WERI-Rb-1 (cell line): Measurements from ENCODE around the gene ZC3H7A.

ENCODE experiments used
- DNase-seq: peaks from one replicate; pipeline ENCODE4 v3.0.0-alpha.2; 2020
- H3K27ac ChIP-seq: fragments of 250-450 bp; sonication (Bioruptor Pico); 2 replicates; pipeline ENCODE4 v1.5.1; 2020; ENCODE audit warnings: mild to moderate bottlenecking, moderate library complexity
- H3K27me3 ChIP-seq: fragments of 250-450 bp; sonication (Bioruptor Pico); 2 replicates; pipeline ENCODE4 v1.5.1; 2021; ENCODE audit warnings: mild to moderate bottlenecking, low read depth, moderate library complexity; ENCODE audit not compliant: insufficient read depth, severe bottlenecking
- H3K36me3 ChIP-seq: fragments of 250-450 bp; sonication (Bioruptor Pico); 2 replicates; pipeline ENCODE4 v1.5.1; 2020; ENCODE audit warnings: mild to moderate bottlenecking, moderate library complexity
- H3K4me3 ChIP-seq: 2 replicates; pipeline ENCODE4 v1.5.1; 2011; ENCODE audit warnings: low read depth, mild to moderate bottlenecking, control low read depth, low read length
- H3K9me3 ChIP-seq: fragments of 250-450 bp; sonication (Bioruptor Pico); 2 replicates; pipeline ENCODE4 v1.5.1; 2021; ENCODE audit warnings: mild to moderate bottlenecking, moderate library complexity; ENCODE audit not compliant: severe bottlenecking
- TF ChIP-seq, protein P1 (sequence below): IDR thresholded peaks from 2 replicates; pipeline ENCODE4 v1.5.1; 2011; ENCODE audit warnings: low read depth, mild to moderate bottlenecking, control low read depth, inconsistent platforms, low read length

Gene ZC3H7A, protein sequence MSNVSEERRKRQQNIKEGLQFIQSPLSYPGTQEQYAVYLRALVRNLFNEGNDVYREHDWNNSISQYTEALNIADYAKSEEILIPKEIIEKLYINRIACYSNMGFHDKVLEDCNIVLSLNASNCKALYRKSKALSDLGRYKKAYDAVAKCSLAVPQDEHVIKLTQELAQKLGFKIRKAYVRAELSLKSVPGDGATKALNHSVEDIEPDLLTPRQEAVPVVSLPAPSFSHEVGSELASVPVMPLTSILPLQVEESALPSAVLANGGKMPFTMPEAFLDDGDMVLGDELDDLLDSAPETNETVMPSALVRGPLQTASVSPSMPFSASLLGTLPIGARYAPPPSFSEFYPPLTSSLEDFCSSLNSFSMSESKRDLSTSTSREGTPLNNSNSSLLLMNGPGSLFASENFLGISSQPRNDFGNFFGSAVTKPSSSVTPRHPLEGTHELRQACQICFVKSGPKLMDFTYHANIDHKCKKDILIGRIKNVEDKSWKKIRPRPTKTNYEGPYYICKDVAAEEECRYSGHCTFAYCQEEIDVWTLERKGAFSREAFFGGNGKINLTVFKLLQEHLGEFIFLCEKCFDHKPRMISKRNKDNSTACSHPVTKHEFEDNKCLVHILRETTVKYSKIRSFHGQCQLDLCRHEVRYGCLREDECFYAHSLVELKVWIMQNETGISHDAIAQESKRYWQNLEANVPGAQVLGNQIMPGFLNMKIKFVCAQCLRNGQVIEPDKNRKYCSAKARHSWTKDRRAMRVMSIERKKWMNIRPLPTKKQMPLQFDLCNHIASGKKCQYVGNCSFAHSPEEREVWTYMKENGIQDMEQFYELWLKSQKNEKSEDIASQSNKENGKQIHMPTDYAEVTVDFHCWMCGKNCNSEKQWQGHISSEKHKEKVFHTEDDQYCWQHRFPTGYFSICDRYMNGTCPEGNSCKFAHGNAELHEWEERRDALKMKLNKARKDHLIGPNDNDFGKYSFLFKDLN

DNA sequence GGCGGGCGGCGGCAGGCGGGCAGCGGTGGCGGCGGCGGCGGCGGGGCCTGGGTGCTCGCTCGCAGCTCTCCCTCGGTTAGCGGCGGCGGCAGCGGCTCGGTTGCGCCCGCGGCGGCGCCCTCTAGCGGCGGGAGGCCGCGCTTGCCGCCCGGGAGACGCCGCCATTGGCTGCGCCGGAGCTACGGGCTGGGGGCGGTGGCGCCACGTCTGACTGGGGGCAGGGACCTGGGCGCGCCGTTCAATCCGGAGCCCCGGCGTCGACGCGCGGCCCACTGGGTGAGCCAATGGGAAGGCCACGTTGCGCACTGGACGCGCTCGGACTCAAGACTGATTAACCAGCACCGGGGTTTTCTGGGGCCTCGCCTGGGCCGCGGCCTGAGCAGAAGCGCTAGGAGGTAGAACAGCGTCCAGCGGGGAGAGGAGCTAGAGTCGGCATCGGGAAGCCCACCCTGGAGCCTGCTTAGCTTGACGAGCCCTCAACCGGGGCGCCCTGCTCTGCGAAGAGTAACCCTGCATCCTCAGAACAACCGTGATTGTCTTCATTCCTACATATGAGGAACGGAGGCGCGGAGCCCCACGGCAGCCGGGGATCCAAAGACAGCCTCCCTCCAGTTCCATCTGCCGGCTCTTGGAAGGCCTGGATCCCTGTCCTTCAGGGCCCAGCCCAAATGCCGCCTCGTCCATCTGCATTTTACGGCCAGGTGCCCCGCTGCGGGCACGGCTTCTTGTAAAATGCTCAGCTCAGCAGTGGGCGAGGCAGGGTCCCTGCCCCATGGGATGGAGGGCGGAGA, at the start of gene ZC3H7A:
Gene ZC3H7A (minus strand): TSS at position 93 of the 791 bp plus-strand sequence. CDS start 14,904 bp downstream, outside the sequence.
- Histone ChIP-seq H3K9me3 (no peaks in the 10 kb centered on the region), H3K27me3 (no peaks in the 10 kb centered on the region), H3K27ac (peak within 1 kb of the TSS; percentile 98), H3K4me3 (peak within 1 kb of the TSS; percentile 92), H3K36me3 (peaks cover 23% of the 10 kb centered on the region)
- TF ChIP-seq, protein P1, sequence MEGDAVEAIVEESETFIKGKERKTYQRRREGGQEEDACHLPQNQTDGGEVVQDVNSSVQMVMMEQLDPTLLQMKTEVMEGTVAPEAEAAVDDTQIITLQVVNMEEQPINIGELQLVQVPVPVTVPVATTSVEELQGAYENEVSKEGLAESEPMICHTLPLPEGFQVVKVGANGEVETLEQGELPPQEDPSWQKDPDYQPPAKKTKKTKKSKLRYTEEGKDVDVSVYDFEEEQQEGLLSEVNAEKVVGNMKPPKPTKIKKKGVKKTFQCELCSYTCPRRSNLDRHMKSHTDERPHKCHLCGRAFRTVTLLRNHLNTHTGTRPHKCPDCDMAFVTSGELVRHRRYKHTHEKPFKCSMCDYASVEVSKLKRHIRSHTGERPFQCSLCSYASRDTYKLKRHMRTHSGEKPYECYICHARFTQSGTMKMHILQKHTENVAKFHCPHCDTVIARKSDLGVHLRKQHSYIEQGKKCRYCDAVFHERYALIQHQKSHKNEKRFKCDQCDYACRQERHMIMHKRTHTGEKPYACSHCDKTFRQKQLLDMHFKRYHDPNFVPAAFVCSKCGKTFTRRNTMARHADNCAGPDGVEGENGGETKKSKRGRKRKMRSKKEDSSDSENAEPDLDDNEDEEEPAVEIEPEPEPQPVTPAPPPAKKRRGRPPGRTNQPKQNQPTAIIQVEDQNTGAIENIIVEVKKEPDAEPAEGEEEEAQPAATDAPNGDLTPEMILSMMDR = peak; percentile 65
- peak; percentile 97 for DNase-seq

DNA sequence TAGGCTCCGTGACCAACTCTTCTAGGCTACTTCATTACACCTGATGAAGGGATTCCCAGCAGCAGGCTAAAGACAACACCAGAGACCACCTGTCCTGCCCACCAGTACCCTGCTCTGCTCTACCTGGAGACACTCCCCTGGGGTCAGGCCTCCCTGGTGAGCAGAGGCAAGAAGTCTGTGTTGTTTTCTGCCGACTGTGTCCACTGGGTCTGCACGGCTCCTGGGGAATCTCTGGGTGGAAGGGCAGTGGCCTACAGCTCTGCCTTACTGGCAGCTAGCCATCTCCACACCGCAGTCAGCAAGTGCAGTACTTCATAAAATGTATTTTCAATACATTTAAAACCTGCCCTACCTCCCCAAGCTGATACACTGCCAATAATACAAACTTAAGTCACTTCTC, 47.4 kb upstream of the ZC3H7A start:
- no peak overlapping the region for H3K27ac ChIP-seq
- peaks cover 95% of the 10 kb centered on the region for H3K36me3 ChIP-seq
- no peak for DNase-seq
- TF ChIP-seq, protein P1 = no peak
- no peak overlapping the region for H3K4me3 ChIP-seq
- no peaks in the 10 kb centered on the region for H3K27me3 ChIP-seq
- H3K9me3 ChIP-seq = no peaks in the 10 kb centered on the region

DNA sequence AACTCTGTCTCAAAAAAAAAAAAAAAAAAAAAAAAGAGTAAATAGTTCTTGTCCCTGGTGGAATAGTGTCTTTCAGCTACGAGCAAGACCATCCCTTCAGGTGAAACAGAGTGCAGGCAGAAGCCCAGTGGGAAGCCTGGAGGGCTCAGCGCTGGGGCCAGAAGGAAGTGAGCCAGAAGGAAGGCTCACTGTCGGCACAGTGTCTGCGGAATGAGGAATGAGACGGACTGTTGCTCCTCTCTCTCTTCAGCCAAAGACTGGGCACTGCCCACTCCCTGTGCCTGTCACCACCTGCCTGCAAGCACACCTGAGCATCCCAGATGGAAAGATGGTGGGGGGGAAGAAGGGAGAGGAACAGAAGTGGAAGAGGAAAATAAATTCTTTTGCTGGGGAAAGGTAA, 46.8 kb upstream of the ZC3H7A start:
- no peak for DNase-seq
- H3K27me3 ChIP-seq = no peaks in the 10 kb centered on the region
- no peak overlapping the region for H3K27ac ChIP-seq
- H3K36me3 ChIP-seq = peaks cover 95% of the 10 kb centered on the region
- no peak overlapping the region for H3K4me3 ChIP-seq
- H3K9me3 ChIP-seq = no peaks in the 10 kb centered on the region
- TF ChIP-seq, protein P1 = no peak

DNA sequence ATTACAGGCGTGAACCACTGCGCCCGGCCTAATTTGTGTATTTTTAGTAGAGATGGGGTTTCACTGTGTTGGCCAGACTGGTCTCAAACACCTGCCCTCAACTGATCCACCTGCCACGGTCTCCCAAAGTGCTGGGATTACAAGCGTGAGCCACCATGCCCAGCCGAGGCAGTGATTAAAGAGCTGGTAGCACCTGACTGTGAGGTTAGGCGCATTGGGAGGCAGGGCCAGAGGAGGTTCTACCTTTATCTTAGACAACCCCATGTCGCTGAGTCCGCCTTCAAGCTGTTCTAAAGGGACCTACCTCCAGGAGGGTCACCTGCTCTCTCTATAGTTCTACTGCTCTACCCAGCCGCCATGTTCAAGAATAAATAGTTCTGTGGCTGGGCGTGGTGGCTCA, 46.1 kb upstream of the ZC3H7A start:
- no peak for DNase-seq

DNA sequence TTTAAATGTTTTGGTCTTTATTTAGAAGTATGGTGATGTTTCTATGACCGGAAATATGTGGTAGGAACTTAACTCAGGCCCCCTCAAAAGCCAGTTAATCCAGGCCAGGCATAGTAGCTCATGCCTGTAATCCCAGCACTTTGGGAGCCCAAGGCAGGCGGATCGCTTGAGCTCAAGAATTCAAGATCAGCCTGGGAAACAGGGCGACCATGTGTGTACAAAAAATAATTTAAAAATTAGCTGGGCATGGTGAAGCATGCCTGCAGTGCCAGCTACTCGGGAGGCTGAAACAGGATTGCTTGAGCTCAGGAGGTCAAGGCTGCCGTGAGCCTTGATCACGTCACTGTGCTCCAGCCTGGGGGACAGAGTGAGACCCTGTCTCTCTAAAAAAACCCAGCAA, 44.0 kb upstream of the ZC3H7A start:
- no peak overlapping the region for H3K27ac ChIP-seq
- H3K36me3 ChIP-seq = peaks cover 90% of the 10 kb centered on the region
- H3K4me3 ChIP-seq = no peak overlapping the region
- no peak for DNase-seq
- H3K9me3 ChIP-seq = no peaks in the 10 kb centered on the region
- H3K27me3 ChIP-seq = no peaks in the 10 kb centered on the region
- TF ChIP-seq, protein P1 = no peak

More for the DNA sequence above, 46.1 kb upstream of the ZC3H7A start:
- Histone ChIP-seq H3K27me3 (no peaks in the 10 kb centered on the region), H3K4me3 (no peak overlapping the region), H3K27ac (no peak overlapping the region), H3K9me3 (no peaks in the 10 kb centered on the region), H3K36me3 (peaks cover 95% of the 10 kb centered on the region)
- TF ChIP-seq, protein P1 = no peak
